CD14-positive monocyte (primary cell): Measurements from ENCODE around the gene CEP72. TPM values are rescaled to one million over a fixed set of nuclear protein-coding genes. Genes with fewer than 3 reads are reported as not detected.

ENCODE experiments used
- DNase-seq, 3 donors: peaks; one replicate each; pipeline ENCODE4 v3.0.0-alpha.2; 2011 to 2022
- H2AFZ ChIP-seq: 2 replicates; pipeline ENCODE4 v1.6.0; 2012; ENCODE audit warnings: mild to moderate bottlenecking, low read depth, low read length, inconsistent platforms; ENCODE audit not compliant: insufficient read depth, poor library complexity, severe bottlenecking
- H3K27ac ChIP-seq, 2 donors: 1 replicate in 1 of 2; 2 replicates in 1 of 2; pipeline ENCODE4 v1.5.1; 2012 to 2013; ENCODE audit warnings: low read length in 2 of 2, control low read depth in 1 of 2, inconsistent platforms in 1 of 2, low read depth in 1 of 2, mild to moderate bottlenecking in 1 of 2
- H3K27me3 ChIP-seq, 2 donors: one replicate each; pipeline versions ENCODE4 v1.6.0 to v1.6.1; 2011 to 2013; ENCODE audit warnings: low read length in 2 of 2; ENCODE audit not compliant: control insufficient read depth in 2 of 2, insufficient read depth in 2 of 2
- H3K36me3 ChIP-seq, 2 donors: replicated peaks in 1 of 2; 1 replicate in 1 of 2; 2 replicates in 1 of 2; pipeline versions ENCODE4 v1.5.1 to v1.6.1; 2012 to 2013; ENCODE audit warnings: low read length in 2 of 2, control low read depth in 1 of 2, inconsistent platforms in 1 of 2, mild to moderate bottlenecking in 1 of 2; ENCODE audit not compliant: insufficient read depth in 2 of 2, control insufficient read depth in 1 of 2
- H3K4me1 ChIP-seq, 2 donors: 1 replicate in 1 of 2; 2 replicates in 1 of 2; pipeline versions ENCODE4 v1.5.1 to v1.6.1; 2012 to 2013; ENCODE audit warnings: low read length in 2 of 2, control low read depth in 1 of 2, inconsistent platforms in 1 of 2, mild to moderate bottlenecking in 1 of 2, moderate library complexity in 1 of 2; ENCODE audit not compliant: insufficient read depth in 2 of 2, control insufficient read depth in 1 of 2
- H3K4me2 ChIP-seq: replicated peaks from 2 replicates; pipeline ENCODE3; 2012; ENCODE audit warnings: low read length, moderate library complexity, mild to moderate bottlenecking; ENCODE audit not compliant: poor library complexity, severe bottlenecking; ENCODE audit errors: extremely low read depth
- H3K4me3 ChIP-seq, 3 experiments: fragments of 200-600 bp in 1 of 3; sonication (generic) in 1 of 3; replicated peaks in 1 of 3; 1 replicate in 2 of 3; 2 replicates in 1 of 3; pipeline ENCODE4 v1.5.1; 2011 to 2013; ENCODE audit warnings: low read length in 3 of 3, mild to moderate bottlenecking in 3 of 3, control low read depth in 2 of 3, low read depth in 2 of 3, inconsistent platforms in 1 of 3, moderate library complexity in 1 of 3
- H3K79me2 ChIP-seq: 2 replicates; pipeline ENCODE4 v1.6.0; 2012; ENCODE audit warnings: mild to moderate bottlenecking, control low read depth, inconsistent platforms, low read length, moderate library complexity; ENCODE audit not compliant: insufficient read depth
- H3K9ac ChIP-seq: 2 replicates; pipeline ENCODE4 v1.6.0; 2017; ENCODE audit warnings: low read length, mild to moderate bottlenecking; ENCODE audit not compliant: insufficient read depth, poor library complexity, severe bottlenecking
- H3K9me3 ChIP-seq, 2 donors: replicated peaks in 1 of 2; 1 replicate in 1 of 2; 2 replicates in 1 of 2; pipeline versions ENCODE4 v1.5.1 to v1.6.1; 2012 to 2013; ENCODE audit warnings: low read length in 2 of 2, control low read depth in 1 of 2; ENCODE audit not compliant: control insufficient read depth in 1 of 2, insufficient read depth in 1 of 2
- H4K20me1 ChIP-seq: 2 replicates; pipeline ENCODE4 v1.6.0; 2012; ENCODE audit warnings: mild to moderate bottlenecking, low read length, control low read depth, moderate library complexity; ENCODE audit not compliant: insufficient read depth
- H3K27ac Mint-ChIP-seq, 7 donors: one replicate each; pipeline ENCODE4 v1.8.0; 2020; ENCODE audit warnings: mild to moderate bottlenecking in 7 of 7, mixed read lengths in 7 of 7, moderate library complexity in 6 of 7, inconsistent platforms in 2 of 7
- H3K27me3 Mint-ChIP-seq, 3 donors: one replicate each; pipeline ENCODE4 v1.8.0; 2021 to 2022; ENCODE audit warnings: low read depth in 3 of 3, mild to moderate bottlenecking in 3 of 3, mixed read lengths in 3 of 3, moderate library complexity in 3 of 3, inconsistent platforms in 1 of 3
- H3K36me3 Mint-ChIP-seq, 2 donors: one replicate each; pipeline ENCODE4 v1.8.0; 2020; ENCODE audit warnings: mixed read lengths in 2 of 2, inconsistent platforms in 1 of 2, mild to moderate bottlenecking in 1 of 2
- H3K4me1 Mint-ChIP-seq: one replicate; pipeline ENCODE4 v1.8.0; 2020; ENCODE audit warnings: mild to moderate bottlenecking, mixed read lengths
- H3K4me3 Mint-ChIP-seq, 2 donors: one replicate each; pipeline ENCODE4 v1.8.0; 2020; ENCODE audit warnings: mild to moderate bottlenecking in 2 of 2, mixed read lengths in 2 of 2, moderate library complexity in 1 of 2
- H3K9me3 Mint-ChIP-seq, 7 donors: one replicate each; pipeline ENCODE4 v1.8.0; 2020 to 2022; ENCODE audit warnings: mixed read lengths in 7 of 7, mild to moderate bottlenecking in 6 of 7, moderate library complexity in 6 of 7, inconsistent platforms in 2 of 7
- CTCF ChIP-seq: fragments of 200-600 bp; IDR thresholded peaks from one replicate; pipeline ENCODE4 v1.8.0; 2022; ENCODE audit warnings: antibody characterized with exemption, mild to moderate bottlenecking
- WGBS: methylation state at CpG from one replicate; pipeline ENCODE4 v1.1.5; 2013; ENCODE audit warnings: missing lambda C conversion rate; ENCODE audit not compliant: insufficient coverage; 5-methylcytosine and 5-hydroxymethylcytosine counted together
- intact Hi-C, 2 donors: fragments of 100-400 bp; cut with micrococcal nuclease; formaldehyde crosslinking; loops; one replicate each; pipeline versions ENCODE4 v1.15.0 to v1.15.1; 2023
- polyA plus RNA-seq, 3 donors: library from polyadenylated mRNA; depleted of rRNA in 1 of 3; unstranded in 2 of 3; stranded (reverse) in 1 of 3; fragments of 300-500 nt in 2 of 3; fragments of >200 nt in 1 of 3; fragmentation: Illumina TruSeq in 2 of 3; gene quantifications; 1 replicate in 2 of 3; 2 replicates in 1 of 3; pipeline ENCODE4 v1.2.3, GENCODE V29; 2012 to 2021

The CEP72 gene
- polyA plus RNA-seq, 3 donors: 0.13 to 2.1 (median 0.24) TPM

- Histone ChIP-seq H2AFZ (no peak overlapping the region), H3K27me3 (peaks cover 15 to 37% of the 10 kb centered on the region in 2 donors), H3K4me3 (no peak overlapping the region), H3K4me2 (no peak overlapping the region), H3K9ac (no peak overlapping the region), H3K27ac (no peak overlapping the region), H3K9me3 (peaks cover 5 to 11% of the 10 kb centered on the region in 2 donors), H3K4me1 (no peaks in the 10 kb centered on the region), H4K20me1 (no peaks in the 10 kb centered on the region), H3K36me3 (no peaks in the 10 kb centered on the region), H3K79me2 (no peaks in the 10 kb centered on the region)
- intact Hi-C loops: no loop called here
- Mint-ChIP-seq H3K4me1 (peaks cover 4% of the 10 kb centered on the region), H3K27me3 (peaks cover 27 to 61% (median 38%) of the 10 kb centered on the region in 3 donors), H3K4me3 (no peak overlapping the region), H3K36me3 (no peaks in the 10 kb centered on the region), H3K27ac (no peak overlapping the region), H3K9me3 (peaks cover 5 to 23% (median 16%) of the 10 kb centered on the region in 7 donors)
- WGBS: 80% methylated on average over 8 of the region's 8 CpGs
- TF ChIP-seq CTCF: no peak
- no peak for DNase-seq
These were observed 18.6 kb upstream of the CEP72 start for GRCh38 chr5:593511-593910.

DNA sequence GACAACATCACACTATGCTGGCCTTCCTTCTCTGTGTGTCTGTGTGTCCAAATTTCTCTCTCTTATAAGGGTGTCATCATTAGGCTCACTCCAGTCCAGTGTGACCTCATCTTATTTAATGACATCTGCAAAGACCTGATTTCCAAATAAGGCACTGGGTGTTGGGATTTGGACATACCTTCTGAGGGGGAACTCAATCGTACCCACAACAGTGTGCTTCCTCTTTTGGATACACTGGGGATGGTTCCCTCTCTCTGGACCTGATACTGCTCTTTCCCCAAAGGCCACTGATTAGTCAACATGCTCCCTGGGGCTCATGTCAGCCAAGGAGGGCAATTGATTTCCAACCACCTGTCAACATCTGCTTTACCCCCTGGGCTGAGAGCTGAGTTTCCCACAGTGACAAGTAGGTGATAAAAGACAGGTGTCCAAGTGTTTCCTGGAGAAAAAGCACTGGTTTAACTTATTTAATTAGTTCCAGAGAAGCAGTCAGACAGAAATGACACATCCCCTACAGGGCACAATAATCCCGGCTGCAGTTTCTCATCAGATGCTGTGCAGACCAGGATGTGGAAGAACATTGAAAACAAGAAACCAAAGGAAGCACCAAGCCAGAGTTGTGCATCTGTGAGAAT lies 17.8 kb upstream of the CEP72 start:
- Mint-ChIP-seq H3K4me3 (peak overlapping the region in 1 of 2 donors; percentile 72), H3K27ac (peak overlapping the region in 2 of 7 donors; percentile 12 to 58), H3K27me3 (peaks cover 31 to 60% (median 41%) of the 10 kb centered on the region in 3 donors), H3K36me3 (no peaks in the 10 kb centered on the region), H3K4me1 (peaks cover 4% of the 10 kb centered on the region), H3K9me3 (peaks cover 5 to 20% (median 11%) of the 10 kb centered on the region in 7 donors)
- H3K27ac ChIP-seq: no peak overlapping the region
- peaks cover 5 to 10% of the 10 kb centered on the region in 2 donors for H3K9me3 ChIP-seq
- H2AFZ ChIP-seq: no peak overlapping the region
- peaks cover 15 to 45% of the 10 kb centered on the region in 2 donors for H3K27me3 ChIP-seq
- no peaks in the 10 kb centered on the region for H4K20me1 ChIP-seq
- H3K9ac ChIP-seq: no peak overlapping the region
- intact Hi-C loops: no loop called here
- no peaks in the 10 kb centered on the region for H3K79me2 ChIP-seq
- H3K4me3 ChIP-seq: no peak overlapping the region
- TF ChIP-seq CTCF: no peak
- 0% methylated on average over 1 of the region's 2 CpGs for WGBS
- H3K4me2 ChIP-seq: no peak overlapping the region
- H3K4me1 ChIP-seq: no peaks in the 10 kb centered on the region
- DNase-seq: peak; percentile 44 to 78 (median 46)
- no peaks in the 10 kb centered on the region for H3K36me3 ChIP-seq
